GM20000 (cell line): Measurements from ENCODE around the gene EPHB3.

ENCODE experiments used
- DNase-seq: peaks from one replicate; pipeline ENCODE4 v3.0.0; 2012; ENCODE audit warnings: low spot score
- CTCF ChIP-seq: IDR thresholded peaks from 2 replicates; pipeline ENCODE4 v1.5.1; 2012; ENCODE audit warnings: mild to moderate bottlenecking, control low read depth; ENCODE audit errors: extremely low read depth, missing control alignments

The EPHB3 gene

DNA sequence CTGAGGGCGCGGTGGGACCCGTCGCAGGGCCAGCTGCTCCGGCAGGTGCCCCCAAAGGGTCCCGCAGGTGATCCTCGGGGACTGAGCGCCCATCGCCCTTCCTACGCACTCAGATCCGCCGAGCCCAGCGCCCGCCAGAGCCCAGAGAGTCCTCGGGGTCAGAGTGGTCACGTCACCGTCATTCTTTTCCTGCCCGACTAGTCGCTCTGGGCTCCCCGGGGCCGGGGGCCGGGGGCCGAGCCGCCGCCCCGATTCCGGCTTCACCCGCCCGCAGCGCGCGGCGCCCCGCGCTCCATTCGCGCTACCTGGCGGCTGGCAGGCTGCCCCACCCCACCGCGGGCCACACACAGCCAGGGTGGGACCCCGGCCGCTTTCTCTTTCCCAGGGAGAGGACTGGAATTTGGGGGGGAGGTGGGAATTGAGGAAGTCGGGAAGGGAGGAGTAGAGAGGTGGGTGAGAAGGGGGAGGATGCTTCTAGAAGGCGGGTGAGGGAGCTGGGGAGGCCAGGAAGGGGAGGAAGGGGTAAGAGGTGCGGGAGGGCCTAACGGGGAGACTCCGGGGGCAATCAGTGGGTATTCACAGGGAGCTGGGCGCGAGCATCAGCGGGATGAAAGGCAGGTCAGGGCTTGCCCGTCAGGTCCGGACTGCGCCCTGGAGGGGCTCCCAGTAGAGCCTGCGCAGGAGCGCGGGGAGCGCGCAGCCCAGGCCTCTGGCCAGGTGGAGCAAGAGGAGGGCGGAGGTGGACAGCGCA, 36.1 kb upstream of the EPHB3 start:
- TF ChIP-seq CTCF, result no peak
- DNase-seq, result peak; percentile 41

DNA sequence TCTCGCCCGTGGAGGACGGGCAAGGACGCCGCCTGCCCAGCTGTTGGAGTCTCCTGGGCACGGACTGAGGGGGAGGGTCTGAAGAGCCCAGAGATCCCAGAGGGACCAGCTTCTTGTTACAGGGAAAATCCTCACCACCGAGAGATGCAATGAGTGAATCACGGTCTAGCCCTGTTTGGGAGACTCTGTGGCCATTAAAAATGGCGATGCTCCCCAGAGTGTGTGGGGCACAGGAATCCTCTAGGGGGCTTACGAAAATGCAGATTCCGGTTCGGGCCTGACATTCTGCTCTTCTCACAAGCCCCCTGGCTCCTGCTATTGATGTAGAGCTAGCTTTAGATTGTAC, 35.5 kb upstream of the EPHB3 start:
- no peak for TF ChIP-seq CTCF
- DNase-seq, result no peak

DNA sequence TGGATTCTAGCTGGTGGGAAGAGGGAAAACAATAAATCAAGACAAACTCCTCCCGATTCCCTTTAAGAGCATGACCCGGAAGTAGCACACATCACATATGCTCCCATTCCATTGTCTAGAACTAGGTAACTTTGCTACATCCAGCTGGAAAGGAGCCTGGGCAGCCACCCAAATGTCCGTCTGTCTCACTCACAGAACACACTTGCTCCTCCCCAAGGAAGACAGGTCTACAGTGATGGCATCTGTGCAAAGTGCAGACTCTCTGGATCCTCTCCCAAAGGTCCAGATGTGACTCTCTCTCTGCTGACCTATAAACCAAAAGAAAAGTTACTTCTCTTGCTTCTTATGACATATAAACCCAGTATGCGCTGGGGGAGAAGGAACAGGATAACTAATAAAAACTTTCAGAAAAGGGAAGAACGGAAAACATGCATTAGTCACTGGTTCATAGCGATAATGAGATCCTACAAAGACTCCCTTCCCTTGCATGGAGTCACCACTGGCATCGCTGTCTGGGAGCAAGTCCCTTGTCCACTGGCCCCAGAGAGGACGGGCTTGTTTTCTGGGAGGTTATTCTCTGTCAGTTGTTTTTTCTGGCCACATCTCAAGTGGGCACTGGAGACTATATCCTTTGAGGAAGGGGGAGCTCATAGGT, 29.8 kb upstream of the EPHB3 start:
- TF ChIP-seq CTCF, result no peak
- DNase-seq, result no peak

- TF ChIP-seq CTCF, result no peak
- no peak for DNase-seq
These were observed 28.4 kb upstream of the EPHB3 start for GRCh38 chr3:184532940-184533732.

DNA sequence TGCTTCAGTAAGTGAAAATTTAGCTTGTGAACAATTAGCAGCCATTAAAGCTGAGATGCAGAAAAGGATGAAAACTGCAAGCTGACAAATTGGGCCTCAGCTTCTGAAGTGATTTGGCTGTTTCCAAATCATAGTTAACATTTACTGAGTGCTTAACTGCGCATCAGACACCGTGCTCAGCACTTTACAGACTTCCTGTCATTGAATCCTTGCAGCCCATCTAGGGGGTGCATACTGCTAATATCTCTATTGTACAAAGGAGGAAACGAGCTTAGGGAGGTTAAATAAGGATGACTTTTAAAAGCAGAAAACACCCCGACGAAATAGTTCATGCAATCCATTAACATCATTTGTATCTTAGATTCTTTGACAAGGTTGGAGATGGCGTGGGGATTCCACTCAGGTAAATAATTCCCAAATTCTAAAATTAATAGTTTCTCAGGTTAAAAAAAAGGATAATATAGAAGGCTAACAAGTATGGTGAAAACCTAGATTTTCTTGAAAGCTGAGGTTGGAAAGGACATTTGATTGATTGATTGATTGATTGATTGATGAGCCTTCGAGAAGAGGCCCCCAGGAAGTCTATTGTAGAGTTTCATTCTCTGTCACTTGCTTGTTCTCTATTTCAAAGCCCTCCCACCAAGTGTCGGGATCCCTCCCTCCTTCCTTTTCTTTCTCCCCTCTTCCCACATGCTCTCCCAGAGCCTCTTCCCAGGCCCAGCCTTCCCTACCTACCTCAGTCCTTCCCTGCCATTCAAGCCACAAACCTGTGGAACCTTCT, 23.5 kb upstream of the EPHB3 start:
- DNase-seq, result no peak
- no peak for TF ChIP-seq CTCF

DNA sequence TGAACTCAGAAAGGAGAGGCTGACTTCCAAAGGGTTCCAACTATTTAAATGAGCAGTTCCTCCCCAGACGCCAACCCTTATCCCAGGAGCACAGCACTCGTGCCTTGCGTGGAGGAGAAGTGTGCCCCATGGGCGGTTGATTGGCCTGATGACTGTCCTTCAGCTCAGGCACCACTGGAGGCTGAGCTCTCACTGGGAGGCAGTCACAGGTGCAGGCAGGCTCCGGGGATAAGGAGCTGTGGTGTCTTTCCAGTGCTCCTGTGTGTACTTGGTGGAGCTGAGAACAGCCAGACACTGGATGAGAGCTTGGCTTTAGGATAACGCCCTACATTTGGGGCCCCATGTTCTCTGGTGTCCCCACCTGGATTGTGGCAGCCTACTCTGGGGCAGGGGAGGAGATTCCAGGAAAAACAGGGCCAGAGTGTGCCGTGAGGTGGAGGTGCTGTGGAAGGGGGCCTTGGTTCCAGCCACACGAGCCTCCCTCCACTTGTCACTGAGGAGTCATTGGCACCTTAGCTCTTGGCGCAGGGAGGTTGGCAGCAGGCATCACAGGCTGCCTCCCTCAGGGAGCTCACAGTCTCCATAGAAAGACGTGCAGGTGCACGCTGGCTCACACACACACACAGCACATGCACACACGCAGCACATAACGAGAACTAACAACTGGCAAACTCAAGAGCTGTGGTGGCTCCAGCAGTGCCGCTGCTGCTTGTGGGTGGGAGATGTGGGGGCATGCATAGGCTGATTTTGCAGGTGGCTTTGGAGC, 22.7 kb upstream of the EPHB3 start:
- TF ChIP-seq CTCF, result no peak
- DNase-seq, result no peak
